Measurements from ENCODE around the gene CLIC4.

CLIC4 gene

GRCh38 chr1:24878775-24879742 lies 133.8 kb downstream of the CLIC4 start:
- no peak for DNase-seq (ENCODE audit: extremely low read depth, insufficient read length)
- TF ChIP-seq CTCF (IDR thresholded peaks at IDR 0.05; ENCODE audit: insufficient read depth, low read length, poor library complexity, severe bottlenecking): no peak
- no peaks in the 10 kb centered on the region; the same call in 1 of the 2 replicates for H3K27me3 ChIP-seq (replicated peaks; ENCODE audit: control insufficient read depth, insufficient read depth, low read length)
- no peak overlapping the region for H3K4me3 ChIP-seq (replicated peaks; ENCODE audit: low read depth, low read length)
- H3K36me3 ChIP-seq (ENCODE audit: control insufficient read depth, insufficient read depth, low read length): no peaks in the 10 kb centered on the region

- no peak for TF ChIP-seq CTCF (IDR thresholded peaks at IDR 0.05; ENCODE audit: insufficient read depth, low read length, poor library complexity, severe bottlenecking)
- DNase-seq (ENCODE audit: extremely low read depth, insufficient read length): no peak
- Histone ChIP-seq H3K36me3 (ENCODE audit: control insufficient read depth, insufficient read depth, low read length) (no peaks in the 10 kb centered on the region), H3K27me3 (replicated peaks; ENCODE audit: control insufficient read depth, insufficient read depth, low read length) (no peaks in the 10 kb centered on the region; the same call in 1 of the 2 replicates), H3K4me3 (replicated peaks; ENCODE audit: low read depth, low read length) (no peak overlapping the region)
Measured at GRCh38 chr1:24881034-24881433, 135.8 kb downstream of the CLIC4 start.

GRCh38 chr1:24884751-24885150 lies 139.5 kb downstream of the CLIC4 start:
- no peak overlapping the region for H3K4me3 ChIP-seq (replicated peaks; ENCODE audit: low read depth, low read length)
- no peak for DNase-seq (ENCODE audit: extremely low read depth, insufficient read length)
- TF ChIP-seq CTCF (IDR thresholded peaks at IDR 0.05; ENCODE audit: insufficient read depth, low read length, poor library complexity, severe bottlenecking): no peak
- no peaks in the 10 kb centered on the region for H3K27me3 ChIP-seq (replicated peaks; ENCODE audit: control insufficient read depth, insufficient read depth, low read length)
- H3K36me3 ChIP-seq (ENCODE audit: control insufficient read depth, insufficient read depth, low read length): no peaks in the 10 kb centered on the region

GRCh38 chr1:24886241-24886640 lies 141.0 kb downstream of the CLIC4 start:
- no peak for TF ChIP-seq CTCF (IDR thresholded peaks at IDR 0.05; ENCODE audit: insufficient read depth, low read length, poor library complexity, severe bottlenecking)
- Histone ChIP-seq H3K36me3 (ENCODE audit: control insufficient read depth, insufficient read depth, low read length) (no peaks in the 10 kb centered on the region), H3K4me3 (replicated peaks; ENCODE audit: low read depth, low read length) (no peak overlapping the region), H3K27me3 (replicated peaks; ENCODE audit: control insufficient read depth, insufficient read depth, low read length) (no peaks in the 10 kb centered on the region)
- no peak for DNase-seq (ENCODE audit: extremely low read depth, insufficient read length)

- H3K4me3 ChIP-seq (replicated peaks; ENCODE audit: low read depth, low read length): no peak overlapping the region
- no peaks in the 10 kb centered on the region for H3K27me3 ChIP-seq (replicated peaks; ENCODE audit: control insufficient read depth, insufficient read depth, low read length)
- no peak for DNase-seq (ENCODE audit: extremely low read depth, insufficient read length)
- no peak for TF ChIP-seq CTCF (IDR thresholded peaks at IDR 0.05; ENCODE audit: insufficient read depth, low read length, poor library complexity, severe bottlenecking)
- H3K36me3 ChIP-seq (ENCODE audit: control insufficient read depth, insufficient read depth, low read length): no peaks in the 10 kb centered on the region
Measured at GRCh38 chr1:24888061-24888970, 143.1 kb downstream of the CLIC4 start.

Measured in GM06990 (cell line).